NOMO-1 (cell line): ENCODE results near the gene STRN3.
"Not testable (repeated sequence)": the region's sequence is repeated elsewhere in the genome, so short reads cannot be mapped to it uniquely, and the experiment has no call there.

ENCODE experiments used
- DNase-seq, 2 experiments: peaks; one replicate each; lab custom pipeline; 2025; ENCODE audit not compliant: unreplicated experiment in 2 of 2; lab: John Stamatoyannopoulos, UW

The STRN3 gene

GRCh38 chr14:30972882-30973582 is 53.1 kb downstream of the STRN3 start:
- DNase-seq: no peak

- DNase-seq: not testable (repeated sequence)
These were observed 54.0 kb downstream of the STRN3 start for GRCh38 chr14:30972036-30972732.

GRCh38 chr14:30971586-30971985 is 54.6 kb downstream of the STRN3 start:
- DNase-seq: no peak

- DNase-seq: not testable (repeated sequence)
These were observed 56.4 kb downstream of the STRN3 start for GRCh38 chr14:30969796-30970195.

GRCh38 chr14:30967364-30968098 is 58.6 kb downstream of the STRN3 start:
- not testable (repeated sequence) for DNase-seq

- no peak for DNase-seq
These were observed 59.5 kb downstream of the STRN3 start for GRCh38 chr14:30966415-30967363.

GRCh38 chr14:30965861-30966260 is 60.3 kb downstream of the STRN3 start:
- DNase-seq: not testable (repeated sequence)

GRCh38 chr14:30962537-30962936 is 63.6 kb downstream of the STRN3 start:
- DNase-seq: not testable (repeated sequence)

- no peak for DNase-seq
These were observed 64.8 kb downstream of the STRN3 start for GRCh38 chr14:30961330-30961729.

- DNase-seq: no peak
These were observed 66.0 kb downstream of the STRN3 start for GRCh38 chr14:30960216-30960615.

GRCh38 chr14:30958555-30959407 is 67.4 kb downstream of the STRN3 start:
- no peak for DNase-seq

GRCh38 chr14:30957813-30958370 is 68.3 kb downstream of the STRN3 start:
- DNase-seq: no peak

- no peak for DNase-seq
These were observed 76.5 kb downstream of the STRN3 start for GRCh38 chr14:30949651-30950050.

GRCh38 chr14:30943694-30944093 is 82.5 kb downstream of the STRN3 start:
- DNase-seq: no peak

GRCh38 chr14:30940886-30941285 is 85.3 kb downstream of the STRN3 start:
- no peak for DNase-seq

GRCh38 chr14:30938617-30939016 is 87.6 kb downstream of the STRN3 start:
- DNase-seq: no peak

- DNase-seq: no peak
These were observed 90.7 kb downstream of the STRN3 start for GRCh38 chr14:30935445-30935844.

- not testable (repeated sequence) for DNase-seq
These were observed 92.2 kb downstream of the STRN3 start for GRCh38 chr14:30933937-30934336.

- no peak for DNase-seq
These were observed 97.7 kb downstream of the STRN3 start for GRCh38 chr14:30928462-30928861.
